ENCODE measurements around the gene SH3TC2.

Gene SH3TC2

GRCh38 chr5:149022200-149022599 lies 40.7 kb downstream of the SH3TC2 start:
- no peak for DNase-seq (ENCODE audit: low read depth)
- no peak for TF ChIP-seq CTCF (conservative IDR thresholded peaks at IDR 0.05; ENCODE audit: low read length)
- no peak overlapping the region for H3K4me3 ChIP-seq (ENCODE audit: low read length)

GRCh38 chr5:149019679-149020078 lies 43.2 kb downstream of the SH3TC2 start:
- H3K4me3 ChIP-seq (ENCODE audit: low read length): no peak overlapping the region
- TF ChIP-seq CTCF (conservative IDR thresholded peaks at IDR 0.05; ENCODE audit: low read length): no peak
- DNase-seq (ENCODE audit: low read depth): no peak

- peak; percentile 90 for DNase-seq (ENCODE audit: low read depth)
- no peak for TF ChIP-seq CTCF (conservative IDR thresholded peaks at IDR 0.05; ENCODE audit: low read length)
Measured at GRCh38 chr5:149018909-149019443, 43.9 kb downstream of the SH3TC2 start.

GRCh38 chr5:149017636-149018035 lies 45.2 kb downstream of the SH3TC2 start:
- H3K4me3 ChIP-seq (ENCODE audit: low read length): no peak overlapping the region
- TF ChIP-seq CTCF (conservative IDR thresholded peaks at IDR 0.05; ENCODE audit: low read length): no peak
- no peak for DNase-seq (ENCODE audit: low read depth)

More at GRCh38 chr5:149018909-149019443, 43.9 kb downstream of the SH3TC2 start:
- H3K4me3 ChIP-seq (ENCODE audit: low read length): no peak overlapping the region

GRCh38 chr5:149015561-149015960 lies 47.3 kb downstream of the SH3TC2 start:
- TF ChIP-seq CTCF (conservative IDR thresholded peaks at IDR 0.05; ENCODE audit: low read length): no peak

GRCh38 chr5:149015126-149015525 lies 47.7 kb downstream of the SH3TC2 start:
- no peak for TF ChIP-seq CTCF (conservative IDR thresholded peaks at IDR 0.05; ENCODE audit: low read length)
- no peak overlapping the region for H3K4me3 ChIP-seq (ENCODE audit: low read length)
- DNase-seq (ENCODE audit: low read depth): no peak

More at GRCh38 chr5:149015561-149015960, 47.3 kb downstream of the SH3TC2 start:
- no peak for DNase-seq (ENCODE audit: low read depth)
- no peak overlapping the region for H3K4me3 ChIP-seq (ENCODE audit: low read length)

GRCh38 chr5:149014571-149015031 lies 48.3 kb downstream of the SH3TC2 start:
- TF ChIP-seq CTCF (conservative IDR thresholded peaks at IDR 0.05; ENCODE audit: low read length): no peak
- H3K4me3 ChIP-seq (ENCODE audit: low read length): no peak overlapping the region
- no peak for DNase-seq (ENCODE audit: low read depth)

All from AG10803 (cell line).